SK-N-SH treated with all-trans-retinoic acid at 6 μM for 48 hours (cell line): ENCODE measurements around the gene ALS2.

Experiments
- ATAC-seq: fragments of 200-7000 bp; cut with Tn5 transposase; 3 replicates; pipeline ENCODE4 v1.9.1; 2020; ENCODE audit warnings: mild to moderate bottlenecking, moderate library complexity
- ARNTL ChIP-seq: fragments of 450-650 bp; formaldehyde crosslinking; IDR thresholded peaks from 2 replicates; pipeline ENCODE4 v1.5.0; 2020; ENCODE audit warnings: low read depth, mild to moderate bottlenecking, moderate library complexity, borderline replicate concordance
- BACH2 ChIP-seq: fragments of 250-450 bp; sonication (Bioruptor Pico); IDR thresholded peaks from 2 replicates; pipeline ENCODE4 v1.9.0; 2021; ENCODE audit warnings: mild to moderate bottlenecking, borderline replicate concordance
- CSDC2 ChIP-seq: fragments of 250-450 bp; sonication (Bioruptor Pico); IDR thresholded peaks from 2 replicates; pipeline ENCODE4 v1.5.0; 2020; ENCODE audit warnings: mild to moderate bottlenecking, moderate library complexity
- ESRRG ChIP-seq: fragments of 250-450 bp; sonication (Bioruptor Pico); IDR thresholded peaks from 2 replicates; pipeline ENCODE4 v1.6.1; 2021; ENCODE audit warnings: mild to moderate bottlenecking
- GLIS3 ChIP-seq: fragments of 250-450 bp; sonication (Bioruptor Pico); IDR thresholded peaks from 2 replicates; pipeline ENCODE4 v1.5.0; 2020; ENCODE audit warnings: mild to moderate bottlenecking, moderate library complexity
- ISL1 ChIP-seq: fragments of 250-450 bp; sonication (Bioruptor Pico); IDR thresholded peaks from 2 replicates; pipeline ENCODE4 v2.1.2; 2022; ENCODE audit warnings: mild to moderate bottlenecking, moderate library complexity
- OSR1 ChIP-seq: fragments of 250-450 bp; sonication (Bioruptor Pico); IDR thresholded peaks from 2 replicates; pipeline ENCODE4 v1.8.0; 2022; ENCODE audit warnings: moderate library complexity, mild to moderate bottlenecking, inconsistent platforms
- PPARA ChIP-seq: fragments of 250-450 bp; sonication (Bioruptor Pico); IDR thresholded peaks from 2 replicates; pipeline ENCODE4 v1.5.0; 2020; ENCODE audit warnings: mild to moderate bottlenecking, borderline replicate concordance
- RARB ChIP-seq: fragments of 250-450 bp; sonication (Bioruptor Pico); IDR thresholded peaks from 2 replicates; pipeline ENCODE4 v1.8.0; 2021; ENCODE audit warnings: mild to moderate bottlenecking, moderate library complexity
- SNAI2 ChIP-seq: fragments of 250-450 bp; sonication (Bioruptor Pico); IDR thresholded peaks from 2 replicates; pipeline ENCODE4 v1.5.0; 2020; ENCODE audit warnings: mild to moderate bottlenecking, moderate library complexity
- TOX ChIP-seq: fragments of 250-450 bp; sonication (Bioruptor Pico); IDR thresholded peaks from 2 replicates; pipeline ENCODE4 v1.8.0; 2021; ENCODE audit warnings: mild to moderate bottlenecking, moderate library complexity, borderline replicate concordance
- ZC3H10 ChIP-seq: fragments of 250-450 bp; sonication (Bioruptor Pico); IDR thresholded peaks from 2 replicates; pipeline ENCODE4 v1.5.1; 2021; ENCODE audit warnings: mild to moderate bottlenecking, moderate library complexity
- ZFP3 ChIP-seq: fragments of 250-450 bp; sonication (Bioruptor Pico); IDR thresholded peaks from 2 replicates; pipeline ENCODE4 v1.5.0; 2020; ENCODE audit warnings: mild to moderate bottlenecking, moderate library complexity
- ZFP30 ChIP-seq: fragments of 450-650 bp; formaldehyde crosslinking; IDR thresholded peaks from 2 replicates; pipeline ENCODE4 v1.5.0; 2022; ENCODE audit warnings: mild to moderate bottlenecking, moderate library complexity
- ZNF565 ChIP-seq: fragments of 450-650 bp; formaldehyde crosslinking; conservative IDR thresholded peaks from 2 replicates; pipeline ENCODE4 v1.5.0; 2020; ENCODE audit warnings: low read depth, mild to moderate bottlenecking, moderate library complexity
- ZNF8 ChIP-seq: fragments of 450-650 bp; formaldehyde crosslinking; IDR thresholded peaks from 2 replicates; pipeline ENCODE4 v1.5.0; 2020; ENCODE audit warnings: mild to moderate bottlenecking, moderate library complexity
- TF ChIP-seq, protein P1 (sequence below): fragments of 250-450 bp; sonication (Bioruptor Pico); IDR thresholded peaks from 2 replicates; pipeline ENCODE4 v1.8.0; 2020; ENCODE audit warnings: mild to moderate bottlenecking, moderate library complexity, borderline replicate concordance
- TF ChIP-seq, protein P2 (sequence below): fragments of 250-450 bp; sonication (Bioruptor Pico); IDR thresholded peaks from 2 replicates; pipeline ENCODE4 v1.5.1; 2020; ENCODE audit warnings: low read depth, mild to moderate bottlenecking, moderate library complexity
- TF ChIP-seq, protein P3 (sequence below): fragments of 250-450 bp; sonication (Bioruptor Pico); IDR thresholded peaks from 2 replicates; pipeline ENCODE4 v1.5.1; 2021; ENCODE audit warnings: mild to moderate bottlenecking, moderate library complexity
- TF ChIP-seq, protein P4 (sequence below): fragments of 250-450 bp; sonication (Bioruptor Pico); IDR thresholded peaks from 2 replicates; pipeline ENCODE4 v1.8.0; 2021; ENCODE audit warnings: low read depth, mild to moderate bottlenecking, moderate library complexity, borderline replicate concordance

Gene ALS2

DNA sequence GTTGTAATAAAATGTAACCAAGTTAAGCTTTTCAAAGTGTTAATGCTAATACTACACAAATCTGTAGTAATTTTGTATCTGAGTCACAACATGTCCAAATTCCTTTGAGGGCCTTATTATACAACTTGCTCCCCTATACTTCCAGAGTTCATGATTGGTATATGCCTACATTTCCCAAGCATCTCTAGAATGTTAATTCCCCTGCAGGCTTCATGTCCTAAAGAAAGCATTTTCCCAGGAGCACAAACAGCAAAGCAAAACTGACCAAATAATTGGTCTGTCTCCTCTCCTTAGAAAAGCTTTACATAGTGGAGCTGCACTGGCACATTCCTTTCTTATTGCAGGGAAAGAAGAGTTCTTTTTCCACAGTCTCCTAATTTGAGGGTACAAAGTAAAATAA, 3.7 kb downstream of the ALS2 start (continued):
- TF ChIP-seq ARNTL (no peak), TOX (no peak), GLIS3 (no peak), CSDC2 (CRISPR knock-in tag) (no peak), PPARA (CRISPR knock-in tag) (no peak), ESRRG (CRISPR knock-in tag) (no peak), SNAI2 (no peak)
- TF ChIP-seq, protein P1, sequence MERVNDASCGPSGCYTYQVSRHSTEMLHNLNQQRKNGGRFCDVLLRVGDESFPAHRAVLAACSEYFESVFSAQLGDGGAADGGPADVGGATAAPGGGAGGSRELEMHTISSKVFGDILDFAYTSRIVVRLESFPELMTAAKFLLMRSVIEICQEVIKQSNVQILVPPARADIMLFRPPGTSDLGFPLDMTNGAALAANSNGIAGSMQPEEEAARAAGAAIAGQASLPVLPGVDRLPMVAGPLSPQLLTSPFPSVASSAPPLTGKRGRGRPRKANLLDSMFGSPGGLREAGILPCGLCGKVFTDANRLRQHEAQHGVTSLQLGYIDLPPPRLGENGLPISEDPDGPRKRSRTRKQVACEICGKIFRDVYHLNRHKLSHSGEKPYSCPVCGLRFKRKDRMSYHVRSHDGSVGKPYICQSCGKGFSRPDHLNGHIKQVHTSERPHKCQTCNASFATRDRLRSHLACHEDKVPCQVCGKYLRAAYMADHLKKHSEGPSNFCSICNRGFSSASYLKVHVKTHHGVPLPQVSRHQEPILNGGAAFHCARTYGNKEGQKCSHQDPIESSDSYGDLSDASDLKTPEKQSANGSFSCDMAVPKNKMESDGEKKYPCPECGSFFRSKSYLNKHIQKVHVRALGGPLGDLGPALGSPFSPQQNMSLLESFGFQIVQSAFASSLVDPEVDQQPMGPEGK (CRISPR knock-in tag), result no peak
- TF ChIP-seq, protein P2, sequence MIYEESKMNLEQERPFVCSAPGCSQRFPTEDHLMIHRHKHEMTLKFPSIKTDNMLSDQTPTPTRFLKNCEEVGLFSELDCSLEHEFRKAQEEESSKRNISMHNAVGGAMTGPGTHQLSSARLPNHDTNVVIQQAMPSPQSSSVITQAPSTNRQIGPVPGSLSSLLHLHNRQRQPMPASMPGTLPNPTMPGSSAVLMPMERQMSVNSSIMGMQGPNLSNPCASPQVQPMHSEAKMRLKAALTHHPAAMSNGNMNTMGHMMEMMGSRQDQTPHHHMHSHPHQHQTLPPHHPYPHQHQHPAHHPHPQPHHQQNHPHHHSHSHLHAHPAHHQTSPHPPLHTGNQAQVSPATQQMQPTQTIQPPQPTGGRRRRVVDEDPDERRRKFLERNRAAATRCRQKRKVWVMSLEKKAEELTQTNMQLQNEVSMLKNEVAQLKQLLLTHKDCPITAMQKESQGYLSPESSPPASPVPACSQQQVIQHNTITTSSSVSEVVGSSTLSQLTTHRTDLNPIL (CRISPR knock-in tag), result no peak

DNA sequence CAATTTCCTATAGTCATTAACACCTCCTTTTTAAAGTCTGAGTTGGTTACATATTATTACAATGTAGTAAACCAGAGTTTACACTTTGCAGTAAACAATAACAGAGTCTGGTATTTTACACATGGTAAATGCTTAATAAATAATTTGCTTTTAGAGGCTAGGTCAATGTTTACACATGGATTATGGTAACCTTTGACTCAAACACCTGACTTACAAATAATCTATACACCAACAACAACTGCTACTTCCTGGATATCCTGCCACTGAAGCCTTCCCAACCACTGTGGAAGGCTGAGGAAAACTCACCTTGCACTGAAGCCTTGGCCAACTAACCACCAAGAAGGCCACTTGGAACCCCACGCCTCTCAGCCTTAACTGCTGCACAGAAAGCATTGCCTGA, 5.4 kb downstream of the ALS2 start:
- no peak for ATAC-seq
- TF ChIP-seq, protein P3, sequence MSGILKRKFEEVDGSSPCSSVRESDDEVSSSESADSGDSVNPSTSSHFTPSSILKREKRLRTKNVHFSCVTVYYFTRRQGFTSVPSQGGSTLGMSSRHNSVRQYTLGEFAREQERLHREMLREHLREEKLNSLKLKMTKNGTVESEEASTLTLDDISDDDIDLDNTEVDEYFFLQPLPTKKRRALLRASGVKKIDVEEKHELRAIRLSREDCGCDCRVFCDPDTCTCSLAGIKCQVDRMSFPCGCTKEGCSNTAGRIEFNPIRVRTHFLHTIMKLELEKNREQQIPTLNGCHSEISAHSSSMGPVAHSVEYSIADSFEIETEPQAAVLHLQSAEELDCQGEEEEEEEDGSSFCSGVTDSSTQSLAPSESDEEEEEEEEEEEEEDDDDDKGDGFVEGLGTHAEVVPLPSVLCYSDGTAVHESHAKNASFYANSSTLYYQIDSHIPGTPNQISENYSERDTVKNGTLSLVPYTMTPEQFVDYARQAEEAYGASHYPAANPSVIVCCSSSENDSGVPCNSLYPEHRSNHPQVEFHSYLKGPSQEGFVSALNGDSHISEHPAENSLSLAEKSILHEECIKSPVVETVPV (CRISPR knock-in tag), result no peak
- TF ChIP-seq OSR1, result no peak
- TF ChIP-seq GLIS3, result no peak
- no peak for TF ChIP-seq BACH2 (CRISPR knock-in tag)
- TF ChIP-seq ZC3H10 (CRISPR knock-in tag), result no peak

DNA sequence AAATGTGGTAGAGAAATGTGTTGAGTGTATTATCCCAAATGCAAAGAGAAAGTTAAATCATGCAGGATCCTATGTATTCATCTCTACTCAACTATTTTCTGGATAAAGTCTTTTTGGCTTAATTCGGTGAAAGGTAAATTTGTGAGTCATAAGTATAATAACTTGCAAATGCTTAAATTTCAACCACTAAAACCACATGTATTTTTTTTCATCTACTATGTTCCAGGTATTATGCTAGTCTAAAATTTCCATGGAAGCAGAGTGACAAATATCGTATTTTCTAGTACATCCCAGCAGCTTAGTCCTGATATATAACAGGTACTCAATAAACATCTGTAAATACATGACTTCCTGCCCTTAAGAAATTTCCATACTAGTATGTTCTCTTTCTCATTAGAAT, 6.2 kb downstream of the ALS2 start:
- TF ChIP-seq ZNF565 (CRISPR knock-in tag) (no peak), TOX (no peak), PPARA (CRISPR knock-in tag) (no peak), SNAI2 (no peak), ESRRG (CRISPR knock-in tag) (no peak), ZFP3 (CRISPR knock-in tag) (no peak), ZNF8 (CRISPR knock-in tag) (no peak), RARB (CRISPR knock-in tag) (no peak), OSR1 (no peak), ZC3H10 (CRISPR knock-in tag) (no peak), ISL1 (CRISPR knock-in tag) (no peak), ZFP30 (CRISPR knock-in tag) (no peak), BACH2 (CRISPR knock-in tag) (no peak), CSDC2 (CRISPR knock-in tag) (no peak), ARNTL (no peak)
- TF ChIP-seq, protein P4, sequence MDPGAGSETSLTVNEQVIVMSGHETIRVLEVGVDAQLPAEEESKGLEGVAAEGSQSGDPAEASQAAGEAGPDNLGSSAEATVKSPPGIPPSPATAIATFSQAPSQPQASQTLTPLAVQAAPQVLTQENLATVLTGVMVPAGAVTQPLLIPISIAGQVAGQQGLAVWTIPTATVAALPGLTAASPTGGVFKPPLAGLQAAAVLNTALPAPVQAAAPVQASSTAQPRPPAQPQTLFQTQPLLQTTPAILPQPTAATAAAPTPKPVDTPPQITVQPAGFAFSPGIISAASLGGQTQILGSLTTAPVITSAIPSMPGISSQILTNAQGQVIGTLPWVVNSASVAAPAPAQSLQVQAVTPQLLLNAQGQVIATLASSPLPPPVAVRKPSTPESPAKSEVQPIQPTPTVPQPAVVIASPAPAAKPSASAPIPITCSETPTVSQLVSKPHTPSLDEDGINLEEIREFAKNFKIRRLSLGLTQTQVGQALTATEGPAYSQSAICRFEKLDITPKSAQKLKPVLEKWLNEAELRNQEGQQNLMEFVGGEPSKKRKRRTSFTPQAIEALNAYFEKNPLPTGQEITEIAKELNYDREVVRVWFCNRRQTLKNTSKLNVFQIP (CRISPR knock-in tag), result no peak
- TF ChIP-seq, protein P2 (CRISPR knock-in tag), result no peak
- TF ChIP-seq, protein P3 (CRISPR knock-in tag), result no peak
- TF ChIP-seq, protein P1 (CRISPR knock-in tag), result no peak
- TF ChIP-seq, all 23 proteins: peak for 0
- ATAC-seq, result no peak; the same call in 2 of the 3 replicates
